LNCAP (cell line): ENCODE results near the gene CAMSAP1.

Source experiments
- TF ChIP-seq, protein P1 (sequence below): fragments of 450-650 bp; IDR thresholded peaks from 2 replicates; pipeline ENCODE4 v1.5.1; 2017; ENCODE audit warnings: mild to moderate bottlenecking

The CAMSAP1 gene

DNA sequence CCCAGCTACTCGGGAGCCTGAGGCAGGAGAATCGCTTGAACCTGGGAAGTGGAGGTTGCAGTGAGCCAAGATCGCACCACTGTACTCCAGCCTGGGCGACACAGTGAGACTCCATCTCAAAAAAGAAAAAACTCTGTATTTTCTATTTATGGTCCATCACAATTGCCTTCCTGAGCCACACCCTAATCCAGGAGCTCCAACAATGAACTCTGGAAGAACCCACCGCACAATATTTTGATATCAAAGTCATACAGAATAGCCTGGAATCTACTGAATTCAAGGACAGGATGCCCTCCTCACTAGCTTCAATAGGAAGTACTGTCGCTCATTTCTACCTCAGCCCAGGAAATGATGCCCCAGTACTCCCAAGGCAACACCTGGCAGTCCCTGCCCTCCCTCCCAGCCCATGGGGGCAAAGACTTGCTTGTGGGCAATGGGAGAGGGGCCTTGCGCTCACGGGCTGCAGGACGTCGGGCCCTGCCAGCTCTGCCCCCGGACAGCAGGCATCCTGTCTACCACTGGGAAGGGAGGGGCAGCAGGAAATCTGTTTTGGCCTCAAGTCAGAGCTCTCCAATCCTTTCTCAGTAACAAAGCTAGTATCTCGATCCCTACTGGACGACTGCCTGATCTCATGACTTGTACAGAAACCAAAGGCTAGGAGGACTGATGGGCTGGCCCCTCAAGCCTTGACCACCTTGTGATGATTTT, 34.1 kb upstream of the CAMSAP1 start:
- TF ChIP-seq, protein P1, sequence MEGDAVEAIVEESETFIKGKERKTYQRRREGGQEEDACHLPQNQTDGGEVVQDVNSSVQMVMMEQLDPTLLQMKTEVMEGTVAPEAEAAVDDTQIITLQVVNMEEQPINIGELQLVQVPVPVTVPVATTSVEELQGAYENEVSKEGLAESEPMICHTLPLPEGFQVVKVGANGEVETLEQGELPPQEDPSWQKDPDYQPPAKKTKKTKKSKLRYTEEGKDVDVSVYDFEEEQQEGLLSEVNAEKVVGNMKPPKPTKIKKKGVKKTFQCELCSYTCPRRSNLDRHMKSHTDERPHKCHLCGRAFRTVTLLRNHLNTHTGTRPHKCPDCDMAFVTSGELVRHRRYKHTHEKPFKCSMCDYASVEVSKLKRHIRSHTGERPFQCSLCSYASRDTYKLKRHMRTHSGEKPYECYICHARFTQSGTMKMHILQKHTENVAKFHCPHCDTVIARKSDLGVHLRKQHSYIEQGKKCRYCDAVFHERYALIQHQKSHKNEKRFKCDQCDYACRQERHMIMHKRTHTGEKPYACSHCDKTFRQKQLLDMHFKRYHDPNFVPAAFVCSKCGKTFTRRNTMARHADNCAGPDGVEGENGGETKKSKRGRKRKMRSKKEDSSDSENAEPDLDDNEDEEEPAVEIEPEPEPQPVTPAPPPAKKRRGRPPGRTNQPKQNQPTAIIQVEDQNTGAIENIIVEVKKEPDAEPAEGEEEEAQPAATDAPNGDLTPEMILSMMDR, result no peak

- TF ChIP-seq, protein P1, result no peak
Observed at GRCh38 chr9:135939351-135940265, 32.3 kb upstream of the CAMSAP1 start.

DNA sequence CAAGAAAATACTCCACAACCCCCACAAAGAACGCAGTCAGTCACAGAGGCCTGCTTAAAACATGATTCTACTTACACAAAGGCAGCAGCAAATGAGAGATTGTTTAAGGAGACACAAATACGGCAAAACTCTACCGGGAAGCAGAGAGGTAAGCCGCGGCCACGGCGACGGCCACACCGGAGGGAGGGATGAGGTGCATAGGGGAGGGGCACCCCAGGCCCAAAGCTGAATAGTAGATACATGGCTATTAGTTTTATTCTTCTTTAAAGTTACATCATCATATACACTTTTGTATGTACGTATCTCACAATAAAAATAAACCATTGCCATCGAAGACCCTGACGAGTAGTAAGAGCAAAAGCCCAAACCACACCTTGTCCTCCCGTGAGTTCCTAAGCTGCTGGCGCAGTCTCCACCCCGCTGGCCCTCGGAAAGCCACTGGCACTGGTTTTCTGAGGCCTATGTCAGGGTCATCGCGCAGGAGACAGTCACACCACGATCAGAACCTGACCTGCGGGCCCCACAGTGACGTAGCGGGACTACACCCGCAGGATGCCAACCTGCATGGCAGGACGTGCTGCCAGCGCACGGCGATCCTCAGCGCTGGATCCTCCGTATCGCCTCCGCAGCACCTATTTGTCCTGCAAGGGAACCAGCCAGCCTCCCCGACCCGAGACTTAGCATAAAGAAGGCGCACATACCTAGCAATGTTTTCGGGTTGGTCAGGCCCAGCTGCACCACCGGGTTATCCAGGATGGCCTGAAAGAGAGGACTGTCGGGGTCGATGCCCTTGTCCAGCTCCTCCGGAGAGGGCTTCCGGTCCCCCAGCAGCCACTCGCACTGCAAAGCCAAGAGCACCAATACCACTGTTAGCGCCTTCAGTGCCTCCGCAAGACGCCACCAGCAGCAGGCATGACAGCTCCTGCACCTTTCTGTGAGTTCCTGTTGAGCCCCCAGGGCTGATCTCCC, 30.5 kb upstream of the CAMSAP1 start:
- TF ChIP-seq, protein P1, result no peak

GRCh38 chr9:135933114-135933513, 25.8 kb upstream of the CAMSAP1 start:
- TF ChIP-seq, protein P1, result no peak

- TF ChIP-seq, protein P1, result no peak
Observed at GRCh38 chr9:135932656-135933055, 25.3 kb upstream of the CAMSAP1 start.

GRCh38 chr9:135931349-135931820, 24.0 kb upstream of the CAMSAP1 start:
- TF ChIP-seq, protein P1, result no peak
